CD4-positive, alpha-beta T cell (primary cell): ENCODE measurements around the gene PPP5C. TPM values are rescaled to one million over a fixed set of nuclear protein-coding genes. Genes with fewer than 3 reads are reported as not detected.

Experiments
- ATAC-seq: fragments of 200-7000 bp; cut with Tn5 transposase; one replicate; pipeline ENCODE4 v1.10.0; 2022; ENCODE audit warnings: mild to moderate bottlenecking; ENCODE audit not compliant: poor library complexity
- CTCF ChIA-PET: fragments of 350-600 bp; sonication (Branson Sonifier 250); formaldehyde crosslinking; loops from one replicate; lab custom pipeline; 2021; ENCODE audit warnings: antibody characterized with exemption, inconsistent platforms; lab: Charles Lee
- POLR2A ChIA-PET: fragments of 350-600 bp; sonication (Branson Sonifier 250); formaldehyde crosslinking; loops from one replicate; lab custom pipeline; 2021; ENCODE audit warnings: antibody characterized with exemption, inconsistent platforms; lab: Charles Lee
- DNase-seq, 14 experiments: peaks; one replicate each; pipeline ENCODE4 v3.0.0-alpha.2; 2013 to 2020; ENCODE audit warnings: mixed read lengths in 2 of 14
- H3K27ac ChIP-seq, 2 donors: one replicate each; pipeline versions ENCODE4 v1.5.1 to v1.7.0; 2013; ENCODE audit warnings: low read length in 2 of 2, low read depth in 1 of 2, mild to moderate bottlenecking in 1 of 2
- H3K27me3 ChIP-seq, 2 experiments: 1 replicate in 1 of 2; 2 replicates in 1 of 2; pipeline versions ENCODE4 v1.6.1 to v1.7.0; 2013; ENCODE audit warnings: low read length in 2 of 2, control low read depth in 1 of 2, mild to moderate bottlenecking in 1 of 2, moderate library complexity in 1 of 2; ENCODE audit not compliant: insufficient read depth in 2 of 2, control insufficient read depth in 1 of 2
- H3K36me3 ChIP-seq: one replicate; pipeline ENCODE4 v1.6.1; 2013; ENCODE audit warnings: low read length, control low read depth; ENCODE audit not compliant: insufficient read depth
- H3K4me1 ChIP-seq: one replicate; pipeline ENCODE4 v1.6.1; 2013; ENCODE audit warnings: low read length, control low read depth; ENCODE audit not compliant: insufficient read depth
- H3K4me3 ChIP-seq: one replicate; pipeline ENCODE4 v1.5.1; 2013; ENCODE audit warnings: mild to moderate bottlenecking, low read length, moderate library complexity
- H3K9me3 ChIP-seq, 2 experiments: 1 replicate in 1 of 2; 2 replicates in 1 of 2; pipeline versions ENCODE4 v1.6.1 to v1.7.0; 2013; ENCODE audit warnings: low read length in 2 of 2, mild to moderate bottlenecking in 2 of 2, control low read depth in 1 of 2, moderate library complexity in 1 of 2; ENCODE audit not compliant: control insufficient read depth in 1 of 2, insufficient read depth in 1 of 2
- H3K27ac Mint-ChIP-seq: one replicate; pipeline ENCODE4 v1.8.0; 2020; ENCODE audit warnings: mixed read lengths
- H3K27me3 Mint-ChIP-seq: one replicate; pipeline ENCODE4 v1.8.0; 2021; ENCODE audit warnings: mixed read lengths
- H3K36me3 Mint-ChIP-seq: one replicate; pipeline ENCODE4 v1.8.0; 2021; ENCODE audit warnings: low read depth, mixed read lengths
- H3K4me1 Mint-ChIP-seq: one replicate; pipeline ENCODE4 v1.8.0; 2021; ENCODE audit warnings: low read depth, mixed read lengths
- H3K4me3 Mint-ChIP-seq: one replicate; pipeline ENCODE4 v1.8.0; 2020; ENCODE audit warnings: mild to moderate bottlenecking, mixed read lengths
- H3K9me3 Mint-ChIP-seq: one replicate; pipeline ENCODE4 v1.8.0; 2020; ENCODE audit warnings: mixed read lengths
- CTCF ChIP-seq: fragments of 200-600 bp; IDR thresholded peaks from one replicate; pipeline ENCODE4 v1.8.0; 2022; ENCODE audit warnings: antibody characterized with exemption, mild to moderate bottlenecking
- intact Hi-C, 2 experiments: fragments of 100-400 bp; cut with DNase I in 1 of 2; cut with micrococcal nuclease in 1 of 2; formaldehyde crosslinking; loops; one replicate each; pipeline versions ENCODE4 v1.15.1 to v1.9.0; 2023 to 2025; cut with DNase I, micrococcal nuclease
- total RNA-seq, 174 experiments: library from RNA in 2 of 174; stranded (reverse) in 2 of 174; gene quantifications; one replicate each; pipeline ENCODE4 v1.2.3 and lab custom pipeline; 2021 to 2026

The PPP5C gene
- total RNA-seq, 2 experiments from 2014 or later = 18.9 to 20.2 TPM

GRCh38 chr19:46355234-46356148 is 8.6 kb downstream of the PPP5C start:
- Histone ChIP-seq H3K36me3 (peaks cover 44% of the 10 kb centered on the region), H3K4me3 (no peak overlapping the region), H3K27me3 (no peaks in the 10 kb centered on the region), H3K4me1 (peaks cover 37% of the 10 kb centered on the region), H3K9me3 (no peaks in the 10 kb centered on the region), H3K27ac (peak overlapping the region in 1 of 2 donors; percentile 10)
- intact Hi-C loops = no loop called here
- Mint-ChIP-seq H3K4me1 (peaks cover 48% of the 10 kb centered on the region), H3K27ac (no peak overlapping the region), H3K9me3 (no peaks in the 10 kb centered on the region), H3K36me3 (peaks cover 60% of the 10 kb centered on the region), H3K27me3 (no peaks in the 10 kb centered on the region), H3K4me3 (no peak overlapping the region)
- no peak for DNase-seq
- no peak for ATAC-seq
- ChIA-PET CTCF (no interaction called here), POLR2A (no interaction called here)
- TF ChIP-seq CTCF = no peak

- no peaks in the 10 kb centered on the region for H3K9me3 ChIP-seq
- H3K4me3 ChIP-seq = no peak overlapping the region
- DNase-seq = no peak
- Mint-ChIP-seq H3K36me3 (peaks cover 60% of the 10 kb centered on the region), H3K27me3 (no peaks in the 10 kb centered on the region), H3K4me1 (peaks cover 44% of the 10 kb centered on the region), H3K9me3 (no peaks in the 10 kb centered on the region), H3K27ac (no peak overlapping the region), H3K4me3 (no peak overlapping the region)
- intact Hi-C loops = no loop called here
- no peak for ATAC-seq
- H3K27ac ChIP-seq = peak overlapping the region in 1 of 2 donors; percentile 10
- ChIA-PET POLR2A (no interaction called here), CTCF (no interaction called here)
- no peaks in the 10 kb centered on the region for H3K27me3 ChIP-seq
- peaks cover 44% of the 10 kb centered on the region for H3K36me3 ChIP-seq
- peaks cover 34% of the 10 kb centered on the region for H3K4me1 ChIP-seq
- TF ChIP-seq CTCF = no peak
Observed at GRCh38 chr19:46356149-46357055, 9.5 kb downstream of the PPP5C start.

- Mint-ChIP-seq H3K4me1 (peaks cover 42% of the 10 kb centered on the region), H3K9me3 (no peaks in the 10 kb centered on the region), H3K27me3 (no peaks in the 10 kb centered on the region), H3K4me3 (no peak overlapping the region), H3K27ac (peak overlapping the region; percentile 53), H3K36me3 (peaks cover 63% of the 10 kb centered on the region)
- ATAC-seq = no peak
- TF ChIP-seq CTCF = no peak
- intact Hi-C loops = no loop called here
- no peak overlapping the region for H3K4me3 ChIP-seq
- H3K9me3 ChIP-seq = no peaks in the 10 kb centered on the region
- peaks cover 24% of the 10 kb centered on the region for H3K4me1 ChIP-seq
- H3K27ac ChIP-seq = no peak overlapping the region
- POLR2A ChIA-PET = no interaction called here
- no peaks in the 10 kb centered on the region for H3K27me3 ChIP-seq
- no peak for DNase-seq
- CTCF ChIA-PET = no interaction called here
- peaks cover 42% of the 10 kb centered on the region for H3K36me3 ChIP-seq
Observed at GRCh38 chr19:46357846-46358583, 11.1 kb downstream of the PPP5C start.
